Kidney (tissue), 14 donors: ENCODE results near the gene ACRBP. TPM values are rescaled to one million over a fixed set of nuclear protein-coding genes. Genes with fewer than 3 reads are reported as not detected.

Experiments used
- DNase-seq, 5 donors: peaks; one replicate each; pipeline ENCODE4 v3.0.0-alpha.2; 2013 to 2020
- FAIRE-seq: peaks from 2 replicates; lab custom pipeline; 2012; peaks lifted over from hg19 to GRCh38; lab: Jason Lieb, UNC
- H3K27ac ChIP-seq, 2 donors: one replicate each; pipeline ENCODE4 v1.7.0; 2013; ENCODE audit warnings: low read depth in 2 of 2, low read length in 2 of 2, inconsistent platforms in 1 of 2
- H3K27me3 ChIP-seq: one replicate; pipeline ENCODE4 v1.7.1; 2013; ENCODE audit warnings: low read length, inconsistent platforms; ENCODE audit not compliant: control insufficient read depth, insufficient read depth
- H3K36me3 ChIP-seq, 3 donors: one replicate each; pipeline versions ENCODE4 v1.7.0 to v1.7.1; 2013; ENCODE audit warnings: low read length in 3 of 3, control low read depth in 1 of 3, inconsistent platforms in 1 of 3; ENCODE audit not compliant: insufficient read depth in 3 of 3, control insufficient read depth in 2 of 3
- H3K4me1 ChIP-seq, 3 donors: one replicate each; pipeline versions ENCODE4 v1.7.0 to v1.7.1; 2013; ENCODE audit warnings: low read length in 3 of 3, inconsistent platforms in 1 of 3, low read depth in 1 of 3; ENCODE audit not compliant: control insufficient read depth in 2 of 3, insufficient read depth in 2 of 3
- H3K4me3 ChIP-seq, 3 donors: one replicate each; pipeline versions ENCODE4 v1.7.0 to v1.8.1; 2013; ENCODE audit warnings: low read length in 3 of 3, control low read depth in 1 of 3, inconsistent platforms in 1 of 3
- H3K9ac ChIP-seq, 3 donors: one replicate each; pipeline versions ENCODE4 v1.7.0 to v1.7.1; 2013; ENCODE audit warnings: low read length in 3 of 3, control low read depth in 1 of 3, inconsistent platforms in 1 of 3
- H3K9me3 ChIP-seq, 3 donors: one replicate each; pipeline versions ENCODE4 v1.7.0 to v1.7.1; 2013; ENCODE audit warnings: low read length in 3 of 3, control low read depth in 1 of 3, inconsistent platforms in 1 of 3; ENCODE audit not compliant: control insufficient read depth in 2 of 3, insufficient read depth in 1 of 3
- CTCF ChIP-seq: IDR thresholded peaks from 3 replicates; pipeline ENCODE4 v1.5.1; 2012; ENCODE audit warnings: mild to moderate bottlenecking, moderate library complexity, borderline replicate concordance; ENCODE audit not compliant: insufficient read depth; ENCODE audit errors: extremely low read depth
- intact Hi-C: fragments of 100-400 bp; cut with DNase I; formaldehyde crosslinking; loops from one replicate; pipeline ENCODE4 v1.11.1; 2022
- polyA plus RNA-seq: library from polyadenylated mRNA; stranded (reverse); fragments of 350-450 nt; fragmentation: Illumina TruSeq; extraction: RNeasy Lipid Tissue Mini Kit (QIAGEN cat#74804); gene quantifications from one replicate; pipeline ENCODE4 v1.2.3, GENCODE V29; 2014; ENCODE audit warnings: low read depth, low replicate concordance; ENCODE audit not compliant: insufficient read depth
- total RNA-seq: library from RNA; stranded (reverse); fragmentation: NEBNext Ultra II Directional; extraction: Animal tissue kit (Norgen Biotek cat#: 25700); gene quantifications from one replicate; pipeline ENCODE4 v1.2.1, GENCODE V29; 2021
- donor health status: control.
- donor health status: control.
- donor health status: control.
- donor health status: control.
- donor health status: control.
- donor health status: DM: yes; HTN: yes; CAD: no.
- donor health status: Normal renal cell carcinoma (clear cell type).

ACRBP gene
- total and polyA plus RNA-seq, 2 donors from 2014 or later = 2.1 to 3.4 TPM

DNA sequence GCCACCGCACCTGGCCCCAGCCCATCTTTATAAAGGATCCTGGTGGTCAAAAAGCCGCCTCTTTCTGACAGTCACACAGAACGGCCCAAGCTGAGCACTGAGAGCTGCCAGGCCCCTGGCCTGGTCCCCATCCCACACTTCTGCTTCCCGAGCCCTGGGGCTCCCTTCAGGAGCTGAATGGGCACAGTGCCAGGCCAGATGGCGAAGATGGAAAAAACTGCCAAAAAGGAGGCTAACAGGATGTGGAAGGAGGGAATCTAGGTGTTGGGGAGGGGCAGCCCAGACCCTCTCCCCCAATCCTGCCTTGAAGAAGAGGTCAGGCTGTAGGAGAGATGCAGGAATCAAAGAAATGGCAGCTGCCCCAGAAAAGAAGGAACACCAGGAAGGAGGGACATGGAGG, 16.5 kb downstream of the ACRBP start:
- DNase-seq (no peak), FAIRE-seq (no peak)
- H3K27ac ChIP-seq = no peak overlapping the region
- H3K36me3 ChIP-seq = no peaks in the 10 kb centered on the region
- no peaks in the 10 kb centered on the region for H3K27me3 ChIP-seq
- H3K9ac ChIP-seq = no peak overlapping the region
- peaks cover 0 to 10% (median 0%) of the 10 kb centered on the region in 3 donors for H3K4me1 ChIP-seq
- H3K9me3 ChIP-seq = no peaks in the 10 kb centered on the region
- TF ChIP-seq CTCF = no peak
- intact Hi-C loops = no loop called here
- no peak overlapping the region for H3K4me3 ChIP-seq

- no peak for TF ChIP-seq CTCF
- Histone ChIP-seq H3K36me3 (no peaks in the 10 kb centered on the region), H3K4me1 (peaks cover 0 to 4% (median 0%) of the 10 kb centered on the region in 3 donors), H3K4me3 (no peak overlapping the region), H3K9me3 (no peaks in the 10 kb centered on the region), H3K9ac (no peak overlapping the region), H3K27me3 (no peaks in the 10 kb centered on the region), H3K27ac (no peak overlapping the region)
- intact Hi-C loops = no loop called here
- FAIRE-seq (no peak), DNase-seq (no peak)
Measured at GRCh38 chr12:6627616-6628015, 19.6 kb downstream of the ACRBP start.

GRCh38 chr12:6626654-6627283, 20.5 kb downstream of the ACRBP start:
- Histone ChIP-seq H3K4me1 (no peaks in the 10 kb centered on the region), H3K4me3 (no peak overlapping the region), H3K36me3 (no peaks in the 10 kb centered on the region), H3K27me3 (no peaks in the 10 kb centered on the region), H3K27ac (no peak overlapping the region), H3K9ac (no peak overlapping the region), H3K9me3 (no peaks in the 10 kb centered on the region)
- DNase-seq (no peak), FAIRE-seq (no peak)
- intact Hi-C loops = no loop called here
- TF ChIP-seq CTCF = no peak

DNA sequence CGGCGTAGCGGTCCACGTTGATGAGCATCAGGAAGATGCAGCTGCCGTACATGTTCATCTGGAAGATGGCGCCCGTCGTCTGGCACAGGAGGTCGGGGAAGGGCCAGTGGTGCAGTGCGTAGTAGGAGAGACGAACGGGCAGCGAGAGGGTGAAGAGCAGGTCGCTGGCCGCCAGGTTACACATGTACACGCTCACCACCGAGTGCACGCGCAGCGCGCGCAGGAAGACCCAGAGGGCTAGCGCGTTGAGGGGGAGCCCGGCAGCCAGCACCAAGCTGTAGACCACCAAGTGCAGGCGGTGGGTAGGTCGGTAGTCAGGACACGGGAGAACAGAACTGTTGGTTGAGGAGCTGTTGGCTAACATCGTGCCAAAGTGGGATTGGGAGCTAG, 26.4 kb downstream of the ACRBP start:
- TF ChIP-seq CTCF = no peak
- H3K27me3 ChIP-seq = no peaks in the 10 kb centered on the region
- intact Hi-C loops = no loop called here
- H3K27ac ChIP-seq = no peak overlapping the region
- H3K9ac ChIP-seq = peak overlapping the region in 1 of 3 donors; percentile 12
- no peaks in the 10 kb centered on the region for H3K9me3 ChIP-seq
- H3K4me3 ChIP-seq = no peak overlapping the region
- no peak for DNase-seq
- FAIRE-seq = no peak
- no peaks in the 10 kb centered on the region for H3K36me3 ChIP-seq
- H3K4me1 ChIP-seq = peaks cover 0 to 8% (median 0%) of the 10 kb centered on the region in 3 donors
